Keratinocyte (primary cell): ENCODE data around the gene BANF2. TPM values are rescaled to one million over a fixed set of nuclear protein-coding genes. Genes with fewer than 3 reads are reported as not detected.

Source experiments
- DNase-seq: peaks from one replicate; pipeline ENCODE4 v3.0.0-alpha.2; 2011; ENCODE audit warnings: low read depth, missing footprints, low spot score
- FAIRE-seq: peaks from 2 replicates; lab custom pipeline; 2011; peaks lifted over from hg19 to GRCh38; lab: Jason Lieb, UNC
- H2AFZ ChIP-seq: 2 replicates; pipeline ENCODE4 v1.6.0; 2012; ENCODE audit warnings: low read length, control low read depth, inconsistent platforms; ENCODE audit not compliant: control insufficient read depth
- H3K27ac ChIP-seq: 2 replicates; pipeline ENCODE4 v1.5.1; 2011; ENCODE audit warnings: low read length; ENCODE audit not compliant: control insufficient read depth, insufficient read depth
- H3K27me3 ChIP-seq: 3 replicates; pipeline ENCODE4 v1.6.0; 2011; ENCODE audit warnings: low read length; ENCODE audit not compliant: control insufficient read depth, insufficient read depth; ENCODE audit errors: extremely low read depth
- H3K36me3 ChIP-seq, 2 experiments: 2 replicates in 1 of 2; 3 replicates in 1 of 2; pipeline ENCODE4 v1.5.1; 2011; ENCODE audit warnings: low read length in 2 of 2, mild to moderate bottlenecking in 1 of 2; ENCODE audit not compliant: control insufficient read depth in 2 of 2, insufficient read depth in 2 of 2; ENCODE audit errors: extremely low read depth in 1 of 2
- H3K4me1 ChIP-seq: 3 replicates; pipeline ENCODE4 v1.5.1; 2011; ENCODE audit warnings: low read length; ENCODE audit not compliant: control insufficient read depth, insufficient read depth; ENCODE audit errors: extremely low read depth
- H3K4me2 ChIP-seq: 3 replicates; pipeline ENCODE4 v1.6.0; 2011; ENCODE audit warnings: low read depth, low read length; ENCODE audit not compliant: control insufficient read depth, insufficient read depth; ENCODE audit errors: extremely low read depth
- H3K4me3 ChIP-seq, 3 experiments: fragments of 200-600 bp in 1 of 3; sonication (generic) in 1 of 3; 2 replicates in 2 of 3; 3 replicates in 1 of 3; pipeline ENCODE4 v1.5.1; 2011 to 2016; ENCODE audit warnings: low read length in 3 of 3, mild to moderate bottlenecking in 3 of 3, control low read depth in 2 of 3, inconsistent platforms in 1 of 3, low read depth in 1 of 3, mixed read lengths in 1 of 3, mixed run types in 1 of 3, moderate library complexity in 1 of 3; ENCODE audit not compliant: control insufficient read depth in 2 of 3, insufficient read depth in 2 of 3; ENCODE audit errors: extremely low read depth in 1 of 3
- H3K79me2 ChIP-seq: 2 replicates; pipeline ENCODE4 v1.6.0; 2012; ENCODE audit warnings: low read length; ENCODE audit not compliant: control insufficient read depth, insufficient read depth
- H3K9ac ChIP-seq: 3 replicates; pipeline ENCODE4 v1.6.0; 2011; ENCODE audit warnings: low read length; ENCODE audit not compliant: control insufficient read depth, insufficient read depth; ENCODE audit errors: extremely low read depth
- H3K9me1 ChIP-seq: 3 replicates; pipeline ENCODE4 v1.6.0; 2011; ENCODE audit warnings: low read length; ENCODE audit not compliant: control insufficient read depth, insufficient read depth; ENCODE audit errors: extremely low read depth
- H3K9me3 ChIP-seq: 2 replicates; pipeline ENCODE4 v1.5.1; 2012; ENCODE audit warnings: low read depth, low read length; ENCODE audit not compliant: control insufficient read depth
- H4K20me1 ChIP-seq: 3 replicates; pipeline ENCODE4 v1.6.0; 2011; ENCODE audit warnings: low read length; ENCODE audit not compliant: control insufficient read depth, insufficient read depth; ENCODE audit errors: extremely low read depth
- EZH2 ChIP-seq: IDR thresholded peaks from one replicate; pipeline ENCODE4 v1.6.1; 2012; ENCODE audit warnings: inconsistent platforms, mild to moderate bottlenecking, low read length, moderate library complexity
- dilution Hi-C: fragments of 300-500 bp; cut with MboI; formaldehyde crosslinking; loops from one replicate; pipeline ENCODE4 v1.7.0; 2020; ENCODE audit warnings: low sequenced_read_pairs; ENCODE audit not compliant: extremely low pct_ligation_motif_present
- polyA plus RNA-seq, 5 experiments: library from polyadenylated mRNA; depleted of rRNA in 3 of 5; stranded (reverse) in 3 of 5; stranded (forward) in 1 of 5; unstranded in 1 of 5; fragments of >200 nt; gene quantifications; 1 replicate in 1 of 5; 2 replicates in 3 of 5; 3 replicates in 1 of 5; pipeline versions ENCODE4 v1.2.1 to v1.2.3, GENCODE V29; 2011 to 2012; ENCODE audit warnings: missing spikeins in 2 of 5, low read depth in 1 of 5, low replicate concordance in 1 of 5
- TF ChIP-seq, protein P1 (sequence below), 3 experiments: IDR thresholded peaks in 1 of 3; conservative IDR thresholded peaks in 1 of 3; optimal IDR thresholded peaks in 1 of 3; 2 replicates in 2 of 3; 3 replicates in 1 of 3; pipeline versions ENCODE3 to v1.5.1; 2011; ENCODE audit warnings: low read length in 3 of 3, mild to moderate bottlenecking in 3 of 3, moderate library complexity in 2 of 3, control low read depth in 1 of 3, inconsistent platforms in 1 of 3; ENCODE audit not compliant: insufficient read depth in 2 of 3; ENCODE audit errors: extremely low read depth in 1 of 3

The BANF2 gene
- polyA plus RNA-seq, 1 donor (not counting 4 experiments of a cell fraction or from before 2014, with no cell fraction given): not detected

DNA sequence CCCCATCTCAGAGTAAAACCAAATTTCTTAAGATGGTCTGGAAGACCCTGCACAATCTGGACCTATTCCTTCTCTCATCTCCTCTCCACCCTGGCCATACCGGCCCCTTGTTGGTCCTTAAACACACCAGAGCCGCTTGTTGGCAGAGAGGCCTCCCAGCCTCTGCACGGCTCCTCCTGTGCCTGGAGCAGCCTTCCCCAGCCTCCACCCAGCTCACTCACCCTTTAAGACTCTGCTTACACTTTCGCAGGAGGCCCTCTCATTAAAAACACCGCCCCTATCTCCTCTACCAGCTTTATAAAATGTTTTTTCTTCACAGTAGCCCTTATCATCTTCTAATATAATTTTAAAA, 49.8 kb downstream of the BANF2 start:
- Histone ChIP-seq H3K9me3 (no peaks in the 10 kb centered on the region), H4K20me1 (no peaks in the 10 kb centered on the region), H3K4me2 (no peak overlapping the region), H2AFZ (no peak overlapping the region), H3K27ac (no peak overlapping the region), H3K9ac (no peak overlapping the region), H3K79me2 (no peaks in the 10 kb centered on the region), H3K9me1 (no peaks in the 10 kb centered on the region), H3K36me3 (no peaks in the 10 kb centered on the region), H3K4me1 (peaks cover 7% of the 10 kb centered on the region), H3K27me3 (peaks cover 5% of the 10 kb centered on the region), H3K4me3 (no peak overlapping the region)
- dilution Hi-C loops: no loop called here
- no peak for DNase-seq
- TF ChIP-seq, protein P1, sequence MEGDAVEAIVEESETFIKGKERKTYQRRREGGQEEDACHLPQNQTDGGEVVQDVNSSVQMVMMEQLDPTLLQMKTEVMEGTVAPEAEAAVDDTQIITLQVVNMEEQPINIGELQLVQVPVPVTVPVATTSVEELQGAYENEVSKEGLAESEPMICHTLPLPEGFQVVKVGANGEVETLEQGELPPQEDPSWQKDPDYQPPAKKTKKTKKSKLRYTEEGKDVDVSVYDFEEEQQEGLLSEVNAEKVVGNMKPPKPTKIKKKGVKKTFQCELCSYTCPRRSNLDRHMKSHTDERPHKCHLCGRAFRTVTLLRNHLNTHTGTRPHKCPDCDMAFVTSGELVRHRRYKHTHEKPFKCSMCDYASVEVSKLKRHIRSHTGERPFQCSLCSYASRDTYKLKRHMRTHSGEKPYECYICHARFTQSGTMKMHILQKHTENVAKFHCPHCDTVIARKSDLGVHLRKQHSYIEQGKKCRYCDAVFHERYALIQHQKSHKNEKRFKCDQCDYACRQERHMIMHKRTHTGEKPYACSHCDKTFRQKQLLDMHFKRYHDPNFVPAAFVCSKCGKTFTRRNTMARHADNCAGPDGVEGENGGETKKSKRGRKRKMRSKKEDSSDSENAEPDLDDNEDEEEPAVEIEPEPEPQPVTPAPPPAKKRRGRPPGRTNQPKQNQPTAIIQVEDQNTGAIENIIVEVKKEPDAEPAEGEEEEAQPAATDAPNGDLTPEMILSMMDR (optimal IDR thresholded peaks at IDR 0.05 in 1 of 3, IDR thresholded peaks at IDR 0.05 in 1 of 3, conservative IDR thresholded peaks at IDR 0.05 in 1 of 3; ENCODE audit: extremely low read depth in 1 of 3, insufficient read depth in 2 of 3, low read length in 3 of 3): no peak
- no peak for FAIRE-seq

DNA sequence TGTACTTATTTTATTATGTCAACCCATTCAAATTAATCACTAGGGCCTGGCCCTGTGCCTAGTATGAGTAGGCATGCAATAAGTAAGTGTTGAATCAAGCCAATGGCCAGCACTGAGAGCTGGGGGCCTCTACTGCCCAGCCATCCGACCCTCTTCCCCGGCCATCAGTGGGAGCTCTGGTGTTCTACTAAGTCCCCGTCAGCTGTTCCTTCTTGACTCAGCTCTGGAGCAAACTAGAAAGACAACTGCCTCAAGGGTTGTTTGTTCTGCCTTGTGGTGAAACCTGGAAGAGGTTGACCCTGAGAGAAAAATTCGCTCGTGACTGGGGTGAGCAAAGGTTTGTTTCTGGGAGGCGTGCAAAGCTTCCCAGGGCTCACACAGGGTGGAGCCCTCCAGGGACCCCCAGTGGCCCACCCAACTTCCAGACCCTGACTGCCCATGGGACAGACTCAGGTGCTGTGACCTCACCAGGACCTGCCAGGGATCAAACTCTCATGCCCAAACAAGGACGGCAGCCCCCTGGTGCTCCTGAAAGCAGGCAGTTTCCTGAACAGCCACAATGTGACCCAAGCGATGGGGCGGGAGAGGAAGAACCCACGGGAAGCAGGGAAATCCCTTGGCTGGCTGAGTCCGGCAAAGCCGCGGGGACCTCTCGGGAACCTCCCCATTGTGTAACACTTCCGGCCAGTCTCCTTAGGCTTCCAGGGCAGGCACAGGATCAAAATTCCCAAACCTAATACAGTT, 50.4 kb downstream of the BANF2 start:
- dilution Hi-C loops: no loop called here
- no peaks in the 10 kb centered on the region for H3K36me3 ChIP-seq
- no peak overlapping the region for H2AFZ ChIP-seq
- TF ChIP-seq, protein P1 (optimal IDR thresholded peaks at IDR 0.05 in 1 of 3, IDR thresholded peaks at IDR 0.05 in 1 of 3, conservative IDR thresholded peaks at IDR 0.05 in 1 of 3; ENCODE audit: extremely low read depth in 1 of 3, insufficient read depth in 2 of 3, low read length in 3 of 3): no peak
- no peak for TF ChIP-seq EZH2
- no peak overlapping the region for H3K4me2 ChIP-seq
- peaks cover 2% of the 10 kb centered on the region for H3K9me1 ChIP-seq
- H3K9ac ChIP-seq: no peak overlapping the region
- H3K4me3 ChIP-seq: no peak overlapping the region
- no peak overlapping the region for H3K27ac ChIP-seq
- H3K4me1 ChIP-seq: peaks cover 7% of the 10 kb centered on the region
- FAIRE-seq: no peak
- DNase-seq: no peak
- no peaks in the 10 kb centered on the region for H4K20me1 ChIP-seq
- H3K9me3 ChIP-seq: no peaks in the 10 kb centered on the region
- no peaks in the 10 kb centered on the region for H3K79me2 ChIP-seq
- H3K27me3 ChIP-seq: peaks cover 5% of the 10 kb centered on the region
